Neuron (in vitro differentiated cells): ENCODE measurements around the gene NPTN.

Source experiments
- H2AFZ ChIP-seq: one replicate; pipeline ENCODE4 v1.6.1; 2013; ENCODE audit warnings: low read depth, mild to moderate bottlenecking, inconsistent platforms, low read length, moderate library complexity
- H3K27me3 ChIP-seq: one replicate; pipeline ENCODE4 v1.6.1; 2013; ENCODE audit warnings: low read length; ENCODE audit not compliant: insufficient read depth
- H3K36me3 ChIP-seq: one replicate; pipeline ENCODE4 v1.6.1; 2013; ENCODE audit warnings: low read length; ENCODE audit not compliant: insufficient read depth
- H3K4me1 ChIP-seq: one replicate; pipeline ENCODE4 v1.6.1; 2013; ENCODE audit warnings: low read length; ENCODE audit not compliant: insufficient read depth
- H3K4me3 ChIP-seq: 2 replicates; pipeline ENCODE4 v1.5.1; 2013; ENCODE audit warnings: mild to moderate bottlenecking, low read length, moderate library complexity
- H3K9me3 ChIP-seq: one replicate; pipeline ENCODE4 v1.6.1; 2013; ENCODE audit warnings: low read length

Gene NPTN

GRCh38 chr15:73538123-73538522 lies 95.1 kb downstream of the NPTN start:
- no peaks in the 10 kb centered on the region for H3K4me1 ChIP-seq
- H3K9me3 ChIP-seq, result no peaks in the 10 kb centered on the region
- peaks cover 2% of the 10 kb centered on the region for H3K27me3 ChIP-seq
- H3K4me3 ChIP-seq, result no peak overlapping the region
- no peak overlapping the region for H2AFZ ChIP-seq
- H3K36me3 ChIP-seq, result no peaks in the 10 kb centered on the region

- peaks cover 2% of the 10 kb centered on the region for H3K27me3 ChIP-seq
- no peaks in the 10 kb centered on the region for H3K4me1 ChIP-seq
- H3K36me3 ChIP-seq, result no peaks in the 10 kb centered on the region
- H3K9me3 ChIP-seq, result no peaks in the 10 kb centered on the region
- H2AFZ ChIP-seq, result no peak overlapping the region
- H3K4me3 ChIP-seq, result no peak overlapping the region
These were observed 102.5 kb downstream of the NPTN start for GRCh38 chr15:73530649-73531048.

DNA sequence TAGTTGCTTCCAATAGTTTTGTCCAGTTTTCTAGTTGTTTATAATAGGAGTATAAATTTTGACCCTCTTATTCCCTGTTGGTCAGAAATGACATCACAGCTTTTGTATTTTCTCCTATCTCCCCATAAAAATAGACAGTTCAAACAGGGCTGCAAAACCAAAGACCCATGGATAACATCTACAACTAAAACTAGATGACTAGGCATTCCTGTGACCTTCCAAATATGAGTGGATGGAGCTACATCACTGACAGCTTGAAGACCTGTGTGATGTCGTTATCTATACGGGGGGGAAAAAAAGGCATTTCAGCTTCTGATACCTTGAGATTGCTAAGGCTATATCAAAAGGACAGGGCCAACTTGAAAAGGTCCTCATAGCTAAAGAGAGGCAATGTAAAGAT lies 105.6 kb downstream of the NPTN start:
- Histone ChIP-seq H3K36me3 (no peaks in the 10 kb centered on the region), H3K9me3 (no peaks in the 10 kb centered on the region), H3K4me1 (no peaks in the 10 kb centered on the region), H3K4me3 (no peak overlapping the region), H2AFZ (no peak overlapping the region), H3K27me3 (peaks cover 2% of the 10 kb centered on the region)

GRCh38 chr15:73524919-73525318 lies 108.3 kb downstream of the NPTN start:
- Histone ChIP-seq H3K4me3 (no peak overlapping the region), H2AFZ (no peak overlapping the region), H3K36me3 (no peaks in the 10 kb centered on the region), H3K9me3 (no peaks in the 10 kb centered on the region), H3K27me3 (peaks cover 7% of the 10 kb centered on the region), H3K4me1 (no peaks in the 10 kb centered on the region)

- Histone ChIP-seq H2AFZ (no peak overlapping the region), H3K4me3 (no peak overlapping the region), H3K9me3 (no peaks in the 10 kb centered on the region), H3K36me3 (no peaks in the 10 kb centered on the region), H3K4me1 (no peaks in the 10 kb centered on the region), H3K27me3 (peaks cover 13% of the 10 kb centered on the region)
These were observed 111.2 kb downstream of the NPTN start for GRCh38 chr15:73522011-73522410.

DNA sequence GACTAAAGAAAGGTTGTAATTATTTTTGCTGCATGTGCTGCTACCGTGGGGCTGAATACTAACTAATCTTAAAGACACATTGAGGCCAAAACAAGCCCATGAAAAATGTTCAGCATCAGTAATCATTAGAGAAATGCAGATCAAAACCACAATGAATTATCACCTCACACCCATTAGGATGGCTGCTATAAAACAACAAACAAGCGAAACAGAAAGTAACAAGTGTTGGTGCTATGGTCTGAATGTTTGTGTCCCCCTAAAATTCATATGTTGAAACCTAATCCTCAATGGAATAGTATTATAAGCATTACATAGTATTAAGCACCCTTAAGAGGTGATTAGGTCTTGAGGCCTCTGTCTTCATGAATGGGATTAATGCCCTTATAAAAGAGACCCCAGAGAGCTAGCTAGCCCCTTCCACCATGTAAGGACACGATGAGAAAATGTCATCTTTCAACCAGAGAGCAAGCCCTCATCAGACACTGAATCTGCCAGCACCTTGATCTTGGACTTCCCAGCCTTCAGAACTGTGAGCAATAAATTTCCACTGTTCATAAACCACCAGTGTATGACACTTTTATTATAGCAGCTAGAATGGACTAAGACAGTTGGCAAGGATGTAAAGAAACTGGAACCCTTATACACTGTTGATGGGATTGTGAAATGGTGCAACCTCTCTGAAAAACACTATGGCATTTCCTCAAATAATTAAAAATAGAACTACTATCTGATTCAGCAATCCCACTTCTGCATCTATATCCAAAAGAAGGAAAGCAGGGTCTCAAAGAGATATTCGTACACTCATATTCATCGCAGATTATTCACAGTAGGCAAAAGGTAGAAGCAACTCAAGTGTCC lies 114.1 kb downstream of the NPTN start:
- Histone ChIP-seq H3K9me3 (no peaks in the 10 kb centered on the region), H2AFZ (no peak overlapping the region), H3K4me1 (no peaks in the 10 kb centered on the region), H3K27me3 (peaks cover 13% of the 10 kb centered on the region), H3K4me3 (no peak overlapping the region), H3K36me3 (no peaks in the 10 kb centered on the region)

- Histone ChIP-seq H2AFZ (no peak overlapping the region), H3K4me3 (no peak overlapping the region), H3K36me3 (no peaks in the 10 kb centered on the region), H3K27me3 (peaks cover 13% of the 10 kb centered on the region), H3K9me3 (no peaks in the 10 kb centered on the region), H3K4me1 (no peaks in the 10 kb centered on the region)
These were observed 114.9 kb downstream of the NPTN start for GRCh38 chr15:73518180-73518862.

DNA sequence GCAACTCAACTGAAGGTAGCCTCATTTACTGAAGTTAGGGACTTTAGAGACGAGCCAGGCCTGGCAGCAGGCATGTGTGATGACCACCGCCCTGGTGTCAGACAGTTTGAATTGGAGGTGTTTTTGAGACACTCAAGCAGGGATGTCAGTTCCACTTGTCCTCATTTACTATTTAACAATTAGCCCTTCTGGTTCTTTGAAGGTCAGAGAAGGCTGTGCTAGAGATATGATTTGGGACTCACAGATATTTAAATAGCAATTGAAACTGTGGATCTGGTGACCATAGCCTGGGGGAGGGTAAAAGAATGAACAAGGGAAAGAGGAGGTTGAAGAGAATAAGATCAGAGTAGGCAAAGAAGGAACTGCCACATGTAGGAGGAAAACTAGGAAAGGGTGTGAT lies 115.6 kb downstream of the NPTN start:
- H3K27me3 ChIP-seq, result peaks cover 13% of the 10 kb centered on the region
- no peaks in the 10 kb centered on the region for H3K4me1 ChIP-seq
- no peaks in the 10 kb centered on the region for H3K9me3 ChIP-seq
- H2AFZ ChIP-seq, result no peak overlapping the region
- no peak overlapping the region for H3K4me3 ChIP-seq
- H3K36me3 ChIP-seq, result no peaks in the 10 kb centered on the region

DNA sequence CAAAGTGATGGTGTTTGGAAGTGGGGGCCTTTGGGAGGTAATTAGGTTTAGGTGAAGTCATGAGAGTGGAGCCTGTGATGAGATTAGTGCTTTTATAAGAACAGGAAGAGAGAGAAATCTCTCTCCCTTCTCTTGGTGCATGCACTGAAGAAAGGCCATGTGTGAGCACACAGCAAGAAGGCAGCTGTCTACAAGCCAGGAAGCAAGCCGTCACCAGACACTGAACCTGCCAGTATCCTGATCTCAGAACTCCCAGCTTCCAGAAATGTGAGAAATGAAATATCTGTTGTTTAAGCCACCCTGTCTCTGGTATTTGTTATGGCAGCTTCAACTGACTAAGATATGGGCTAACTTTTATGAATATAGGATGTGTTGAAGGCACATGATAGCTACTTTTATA lies 117.7 kb downstream of the NPTN start:
- Histone ChIP-seq H2AFZ (no peak overlapping the region), H3K4me3 (no peak overlapping the region), H3K9me3 (no peaks in the 10 kb centered on the region), H3K36me3 (no peaks in the 10 kb centered on the region), H3K4me1 (no peaks in the 10 kb centered on the region), H3K27me3 (peaks cover 8% of the 10 kb centered on the region)
